MM.1S (cell line): ENCODE measurements around the gene ATP6V1A.
A peak's percentile ranks its signal among the peaks of the same experiment; 100 is the strongest.

Experiments used
- DNase-seq: peaks from one replicate; pipeline ENCODE4 v3.0.0-alpha.2; 2015
- H2AFZ ChIP-seq: fragments of 300-600 bp; sonication (generic); 2 replicates; pipeline ENCODE4 v1.6.0; 2016; ENCODE audit warnings: antibody characterized with exemption, low read length
- H3F3A ChIP-seq: fragments of 300-600 bp; sonication (generic); 2 replicates; pipeline ENCODE4 v1.6.1; 2016; ENCODE audit warnings: mild to moderate bottlenecking, antibody characterized with exemption, low read length, moderate library complexity, mixed read lengths; ENCODE audit not compliant: insufficient read depth
- H3K27ac ChIP-seq: fragments of 300-600 bp; sonication (generic); 2 replicates; pipeline ENCODE4 v1.5.1; 2016; ENCODE audit warnings: mild to moderate bottlenecking, low read length
- H3K27me3 ChIP-seq: fragments of 300-600 bp; sonication (generic); replicated peaks from 2 replicates; pipeline ENCODE4 v1.6.0; 2016; ENCODE audit warnings: low read length; ENCODE audit not compliant: insufficient read depth
- H3K36me3 ChIP-seq: fragments of 300-600 bp; sonication (generic); replicated peaks from 2 replicates; pipeline ENCODE4 v1.6.1; 2016; ENCODE audit warnings: mild to moderate bottlenecking, low read length, mixed read lengths; ENCODE audit not compliant: insufficient read depth
- H3K4me1 ChIP-seq: fragments of 300-600 bp; sonication (generic); 2 replicates; pipeline ENCODE4 v1.6.1; 2016; ENCODE audit warnings: low read length, mixed read lengths
- H3K4me2 ChIP-seq: fragments of 300-600 bp; sonication (generic); 2 replicates; pipeline ENCODE4 v1.6.0; 2016; ENCODE audit warnings: low read depth, low read length
- H3K4me3 ChIP-seq: fragments of 300-600 bp; sonication (generic); 2 replicates; pipeline ENCODE4 v1.5.1; 2016; ENCODE audit warnings: low read length, mixed read lengths
- H3K79me2 ChIP-seq: fragments of 300-600 bp; sonication (generic); 2 replicates; pipeline ENCODE4 v1.6.1; 2016; ENCODE audit warnings: mixed run types, low read length, mixed read lengths
- H3K9ac ChIP-seq: fragments of 300-600 bp; sonication (generic); 2 replicates; pipeline ENCODE4 v1.6.1; 2016; ENCODE audit warnings: low read length, mixed read lengths
- H3K9me2 ChIP-seq: fragments of 300-600 bp; sonication (generic); replicated peaks from 2 replicates; pipeline ENCODE4 v1.6.1; 2016; ENCODE audit warnings: mild to moderate bottlenecking, low read length, mixed read lengths; ENCODE audit not compliant: insufficient read depth
- H3K9me3 ChIP-seq: fragments of 300-600 bp; sonication (generic); replicated peaks from 2 replicates; pipeline ENCODE4 v1.6.1; 2016; ENCODE audit warnings: mild to moderate bottlenecking, low read length, mixed read lengths; ENCODE audit not compliant: insufficient read depth
- H4K20me1 ChIP-seq: fragments of 300-600 bp; sonication (generic); 2 replicates; pipeline ENCODE4 v1.6.1; 2016; ENCODE audit warnings: mild to moderate bottlenecking, low read length, moderate library complexity, mixed read lengths; ENCODE audit not compliant: insufficient read depth
- EZH2 ChIP-seq: fragments of 300-600 bp; sonication (generic); optimal IDR thresholded peaks from 2 replicates; pipeline ENCODE3; 2017; ENCODE audit warnings: low read depth, mild to moderate bottlenecking, antibody characterized with exemption, low read length, mixed read lengths
- EZH2phosphoT487 ChIP-seq: fragments of 300-600 bp; sonication (generic); IDR thresholded peaks from 2 replicates; pipeline ENCODE4 v1.6.1; 2018; ENCODE audit warnings: antibody characterized with exemption, low read length
- TF ChIP-seq, protein P1 (sequence below): fragments of 300-600 bp; sonication (generic); IDR thresholded peaks from 2 replicates; pipeline ENCODE4 v1.5.1; 2016; ENCODE audit warnings: antibody characterized with exemption, low read length, mixed read lengths

ATP6V1A gene

GRCh38 chr3:113731694-113732093 lies 15.1 kb upstream of the ATP6V1A start:
- Histone ChIP-seq H3K9me2 (no peaks in the 10 kb centered on the region), H3K79me2 (peaks cover 100% of the 10 kb centered on the region), H3F3A (0 out of 2 replicates have a peak, but pooled peaks cover under 1% of the 10 kb centered on the region), H3K27ac (no peak overlapping the region), H3K9ac (no peak overlapping the region), H2AFZ (no peak overlapping the region), H4K20me1 (peaks cover 65% of the 10 kb centered on the region), H3K4me3 (no peak overlapping the region), H3K36me3 (no peaks in the 10 kb centered on the region), H3K9me3 (no peaks in the 10 kb centered on the region), H3K4me2 (no peak overlapping the region), H3K27me3 (no peaks in the 10 kb centered on the region), H3K4me1 (no peaks in the 10 kb centered on the region)
- no peak for DNase-seq
- no peak for TF ChIP-seq EZH2
- TF ChIP-seq, protein P1, sequence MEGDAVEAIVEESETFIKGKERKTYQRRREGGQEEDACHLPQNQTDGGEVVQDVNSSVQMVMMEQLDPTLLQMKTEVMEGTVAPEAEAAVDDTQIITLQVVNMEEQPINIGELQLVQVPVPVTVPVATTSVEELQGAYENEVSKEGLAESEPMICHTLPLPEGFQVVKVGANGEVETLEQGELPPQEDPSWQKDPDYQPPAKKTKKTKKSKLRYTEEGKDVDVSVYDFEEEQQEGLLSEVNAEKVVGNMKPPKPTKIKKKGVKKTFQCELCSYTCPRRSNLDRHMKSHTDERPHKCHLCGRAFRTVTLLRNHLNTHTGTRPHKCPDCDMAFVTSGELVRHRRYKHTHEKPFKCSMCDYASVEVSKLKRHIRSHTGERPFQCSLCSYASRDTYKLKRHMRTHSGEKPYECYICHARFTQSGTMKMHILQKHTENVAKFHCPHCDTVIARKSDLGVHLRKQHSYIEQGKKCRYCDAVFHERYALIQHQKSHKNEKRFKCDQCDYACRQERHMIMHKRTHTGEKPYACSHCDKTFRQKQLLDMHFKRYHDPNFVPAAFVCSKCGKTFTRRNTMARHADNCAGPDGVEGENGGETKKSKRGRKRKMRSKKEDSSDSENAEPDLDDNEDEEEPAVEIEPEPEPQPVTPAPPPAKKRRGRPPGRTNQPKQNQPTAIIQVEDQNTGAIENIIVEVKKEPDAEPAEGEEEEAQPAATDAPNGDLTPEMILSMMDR, result no peak
- TF ChIP-seq EZH2phosphoT487, result no peak

- Histone ChIP-seq H3F3A (peaks cover 14% of the 10 kb centered on the region), H3K9me3 (no peaks in the 10 kb centered on the region), H4K20me1 (peaks cover 85% of the 10 kb centered on the region), H3K4me3 (no peak overlapping the region), H3K9me2 (no peaks in the 10 kb centered on the region), H3K27me3 (no peaks in the 10 kb centered on the region), H3K27ac (peak overlapping the region; percentile 22; the same call in 1 of the 2 replicates), H3K4me2 (peak overlapping the region; percentile 7; the same call in 1 of the 2 replicates), H3K79me2 (peaks cover 100% of the 10 kb centered on the region), H2AFZ (no peak overlapping the region), H3K4me1 (peaks cover 26% of the 10 kb centered on the region), H3K36me3 (no peaks in the 10 kb centered on the region), H3K9ac (no peak overlapping the region)
- DNase-seq, result peak; percentile 82
- TF ChIP-seq, protein P1, result peak; percentile 62
- no peak for TF ChIP-seq EZH2phosphoT487
These were observed 10.2 kb upstream of the ATP6V1A start for GRCh38 chr3:113736548-113737089.

GRCh38 chr3:113741086-113741485 lies 5.7 kb upstream of the ATP6V1A start:
- H2AFZ ChIP-seq, result no peak overlapping the region
- no peaks in the 10 kb centered on the region for H3K9me2 ChIP-seq
- H3K9me3 ChIP-seq, result no peaks in the 10 kb centered on the region
- H3K27ac ChIP-seq, result no peak overlapping the region
- DNase-seq, result peak; percentile 14
- peaks cover 34% of the 10 kb centered on the region for H3K4me1 ChIP-seq
- H3K36me3 ChIP-seq, result no peaks in the 10 kb centered on the region
- peaks cover 43% of the 10 kb centered on the region for H3F3A ChIP-seq
- no peaks in the 10 kb centered on the region for H3K27me3 ChIP-seq
- peaks cover 71% of the 10 kb centered on the region for H4K20me1 ChIP-seq
- peaks cover 99% of the 10 kb centered on the region for H3K79me2 ChIP-seq
- peak overlapping the region; percentile 1; the same call in 1 of the 2 replicates for H3K4me2 ChIP-seq
- no peak overlapping the region for H3K9ac ChIP-seq
- H3K4me3 ChIP-seq, result no peak overlapping the region
- TF ChIP-seq EZH2 (no peak), EZH2phosphoT487 (no peak)
- TF ChIP-seq, protein P1, result no peak
